Osteoblast (primary cell): ENCODE data around the gene EFHD2. TPM values are rescaled to one million over a fixed set of nuclear protein-coding genes. Genes with fewer than 3 reads are reported as not detected.

Source experiments
- DNase-seq: peaks from one replicate; pipeline ENCODE4 v3.0.0; 2011; ENCODE audit warnings: low spot score, mixed read lengths; ENCODE audit not compliant: insufficient read length; ENCODE audit errors: missing footprints
- H2AFZ ChIP-seq: 2 replicates; pipeline ENCODE4 v1.6.0; 2011; ENCODE audit warnings: mild to moderate bottlenecking, low read length
- H3K27ac ChIP-seq: 2 replicates; pipeline ENCODE4 v1.5.1; 2011; ENCODE audit warnings: mild to moderate bottlenecking, low read depth, low read length, moderate library complexity
- H3K27me3 ChIP-seq: 2 replicates; pipeline ENCODE4 v1.6.0; 2012; ENCODE audit warnings: mild to moderate bottlenecking, control low read depth, inconsistent platforms, low read length, moderate library complexity; ENCODE audit not compliant: insufficient read depth
- H3K36me3 ChIP-seq: 2 replicates; pipeline ENCODE4 v1.5.1; 2011; ENCODE audit warnings: mild to moderate bottlenecking, low read length, control low read depth, moderate library complexity; ENCODE audit not compliant: insufficient read depth
- H3K4me1 ChIP-seq: 2 replicates; pipeline ENCODE4 v1.5.1; 2011; ENCODE audit warnings: mild to moderate bottlenecking, low read length, control low read depth, moderate library complexity; ENCODE audit not compliant: insufficient read depth
- H3K4me2 ChIP-seq: 2 replicates; pipeline ENCODE4 v1.6.0; 2011; ENCODE audit warnings: mild to moderate bottlenecking, low read length; ENCODE audit not compliant: insufficient read depth
- H3K4me3 ChIP-seq: fragments of 200-600 bp; sonication (generic); 3 replicates; pipeline ENCODE4 v1.5.1; 2012; ENCODE audit warnings: mild to moderate bottlenecking, low read length, inconsistent platforms; ENCODE audit not compliant: insufficient read depth
- H3K79me2 ChIP-seq: 2 replicates; pipeline ENCODE4 v1.6.0; 2012; ENCODE audit warnings: mild to moderate bottlenecking, low read length, control low read depth, inconsistent platforms; ENCODE audit not compliant: insufficient read depth
- H3K9me3 ChIP-seq: 2 replicates; pipeline ENCODE4 v1.5.1; 2011; ENCODE audit warnings: low read depth, low read length, control low read depth
- H4K20me1 ChIP-seq: 2 replicates; pipeline ENCODE4 v1.6.0; 2012; ENCODE audit warnings: mild to moderate bottlenecking, low read length, control low read depth; ENCODE audit not compliant: insufficient read depth
- total RNA-seq: library from RNA; depleted of rRNA; stranded (reverse); fragments of >200 nt; gene quantifications from 2 replicates; pipeline ENCODE4 v1.2.3, GENCODE V29; 2012
- TF ChIP-seq, protein P1 (sequence below): IDR thresholded peaks from 2 replicates; pipeline ENCODE4 v1.5.1; 2011; ENCODE audit warnings: mild to moderate bottlenecking, low read depth, low read length, moderate library complexity; ENCODE audit errors: extremely low read depth

Gene EFHD2
- total RNA-seq, 1 donor, result 35.8 TPM

DNA sequence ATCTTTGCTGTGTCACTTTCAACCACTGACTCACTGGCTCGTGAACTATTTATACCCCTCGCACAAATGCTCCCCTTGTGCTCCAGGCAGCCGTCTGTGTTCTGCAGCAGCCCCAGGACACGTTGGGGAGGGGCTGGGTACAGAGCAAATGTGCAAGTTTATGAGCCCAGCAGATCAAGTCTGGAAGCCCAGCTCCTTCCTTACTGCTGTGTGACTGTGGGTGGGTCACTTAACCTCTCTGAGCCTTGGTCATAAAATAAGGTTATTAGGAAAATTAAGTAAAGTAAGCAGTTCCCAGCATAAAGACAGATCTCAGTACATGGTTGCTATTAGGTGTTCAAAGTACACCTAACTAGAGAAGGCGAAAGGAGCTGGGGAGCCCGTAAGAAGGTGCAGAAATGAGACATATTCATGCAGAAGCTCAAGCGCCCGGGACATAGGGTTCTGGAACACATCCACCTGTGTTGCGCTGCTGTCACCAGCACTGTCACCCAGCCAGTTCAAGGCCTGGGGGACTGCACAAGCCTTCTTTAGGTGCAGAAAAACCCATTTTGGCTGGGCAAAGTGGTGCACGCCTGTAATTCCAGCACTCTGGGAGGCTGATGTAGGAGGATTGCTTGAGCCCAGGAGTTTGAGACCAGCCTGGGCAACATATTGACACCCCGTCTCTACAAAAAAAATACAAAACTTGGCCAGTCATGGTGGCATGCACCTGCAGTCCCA lies 13.8 kb downstream of the EFHD2 start:
- TF ChIP-seq, protein P1, sequence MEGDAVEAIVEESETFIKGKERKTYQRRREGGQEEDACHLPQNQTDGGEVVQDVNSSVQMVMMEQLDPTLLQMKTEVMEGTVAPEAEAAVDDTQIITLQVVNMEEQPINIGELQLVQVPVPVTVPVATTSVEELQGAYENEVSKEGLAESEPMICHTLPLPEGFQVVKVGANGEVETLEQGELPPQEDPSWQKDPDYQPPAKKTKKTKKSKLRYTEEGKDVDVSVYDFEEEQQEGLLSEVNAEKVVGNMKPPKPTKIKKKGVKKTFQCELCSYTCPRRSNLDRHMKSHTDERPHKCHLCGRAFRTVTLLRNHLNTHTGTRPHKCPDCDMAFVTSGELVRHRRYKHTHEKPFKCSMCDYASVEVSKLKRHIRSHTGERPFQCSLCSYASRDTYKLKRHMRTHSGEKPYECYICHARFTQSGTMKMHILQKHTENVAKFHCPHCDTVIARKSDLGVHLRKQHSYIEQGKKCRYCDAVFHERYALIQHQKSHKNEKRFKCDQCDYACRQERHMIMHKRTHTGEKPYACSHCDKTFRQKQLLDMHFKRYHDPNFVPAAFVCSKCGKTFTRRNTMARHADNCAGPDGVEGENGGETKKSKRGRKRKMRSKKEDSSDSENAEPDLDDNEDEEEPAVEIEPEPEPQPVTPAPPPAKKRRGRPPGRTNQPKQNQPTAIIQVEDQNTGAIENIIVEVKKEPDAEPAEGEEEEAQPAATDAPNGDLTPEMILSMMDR, result no peak
- Histone ChIP-seq H3K9me3 (no peaks in the 10 kb centered on the region), H3K36me3 (peaks cover 9% of the 10 kb centered on the region), H4K20me1 (peaks cover 47% of the 10 kb centered on the region), H3K79me2 (peaks cover 72% of the 10 kb centered on the region), H3K4me3 (no peak overlapping the region), H3K4me1 (peaks cover 11% of the 10 kb centered on the region), H3K27ac (no peak overlapping the region), H3K4me2 (no peak overlapping the region), H2AFZ (no peak overlapping the region), H3K27me3 (no peaks in the 10 kb centered on the region)
- DNase-seq, result peak; percentile 79

DNA sequence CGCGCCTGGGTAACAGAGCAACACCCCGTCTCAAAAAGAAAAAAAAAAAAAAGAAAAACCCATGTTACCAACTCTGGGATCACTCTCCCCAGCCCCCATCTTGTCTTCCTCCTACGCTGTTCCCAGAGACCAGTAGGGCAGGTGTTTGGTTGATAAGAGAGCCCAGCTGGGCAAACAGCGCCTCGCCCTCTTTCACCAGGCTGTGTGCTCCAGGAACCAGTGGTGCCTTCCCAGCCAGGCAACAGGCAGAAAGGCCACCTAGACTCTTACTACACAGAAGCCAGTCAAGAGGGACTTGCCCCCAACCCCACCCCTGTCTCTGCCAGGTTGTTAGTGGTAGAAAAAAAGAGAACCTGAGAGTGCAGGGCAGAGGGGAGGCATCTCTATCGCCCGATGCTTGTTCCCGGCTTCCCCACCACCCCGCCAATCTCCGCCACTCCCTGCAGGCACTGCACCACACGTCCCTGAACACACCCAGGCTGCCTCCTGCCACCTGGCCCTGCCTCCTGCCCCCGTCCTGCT lies 14.5 kb downstream of the EFHD2 start:
- Histone ChIP-seq H3K4me2 (no peak overlapping the region), H3K36me3 (peaks cover 9% of the 10 kb centered on the region), H3K4me3 (no peak overlapping the region), H3K4me1 (peaks cover 6% of the 10 kb centered on the region), H2AFZ (no peak overlapping the region), H3K9me3 (no peaks in the 10 kb centered on the region), H3K79me2 (peaks cover 65% of the 10 kb centered on the region), H3K27me3 (no peaks in the 10 kb centered on the region), H4K20me1 (peaks cover 42% of the 10 kb centered on the region), H3K27ac (no peak overlapping the region)
- TF ChIP-seq, protein P1, result no peak
- DNase-seq, result peak; percentile 59

DNA sequence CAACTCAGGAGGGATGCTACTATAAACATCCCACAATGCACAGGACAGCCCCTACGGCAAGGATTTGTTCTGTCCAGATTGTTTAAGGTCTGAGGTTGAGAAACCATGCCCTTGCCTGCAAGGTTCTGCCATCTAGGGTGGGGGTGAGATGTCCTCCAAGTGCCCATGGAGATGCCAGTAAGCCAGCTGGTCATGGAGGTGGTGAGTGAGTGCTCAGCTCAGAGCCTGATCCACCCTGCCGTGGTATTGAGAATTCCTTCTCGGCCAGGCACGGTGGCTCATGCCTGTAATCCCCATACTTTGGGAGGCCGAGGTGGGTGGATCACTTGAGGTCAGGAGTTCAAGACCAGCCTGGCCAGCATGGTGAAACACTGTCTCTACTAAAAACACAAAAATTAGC lies 15.3 kb downstream of the EFHD2 start:
- DNase-seq, result peak; percentile 72
- H3K4me3 ChIP-seq, result no peak overlapping the region
- H3K79me2 ChIP-seq, result peaks cover 57% of the 10 kb centered on the region
- no peak overlapping the region for H3K4me2 ChIP-seq
- no peaks in the 10 kb centered on the region for H3K27me3 ChIP-seq
- no peaks in the 10 kb centered on the region for H3K9me3 ChIP-seq
- H2AFZ ChIP-seq, result no peak overlapping the region
- H4K20me1 ChIP-seq, result peaks cover 35% of the 10 kb centered on the region
- H3K36me3 ChIP-seq, result peaks cover 9% of the 10 kb centered on the region
- TF ChIP-seq, protein P1, result no peak
- no peak overlapping the region for H3K27ac ChIP-seq
- H3K4me1 ChIP-seq, result peaks cover 12% of the 10 kb centered on the region

DNA sequence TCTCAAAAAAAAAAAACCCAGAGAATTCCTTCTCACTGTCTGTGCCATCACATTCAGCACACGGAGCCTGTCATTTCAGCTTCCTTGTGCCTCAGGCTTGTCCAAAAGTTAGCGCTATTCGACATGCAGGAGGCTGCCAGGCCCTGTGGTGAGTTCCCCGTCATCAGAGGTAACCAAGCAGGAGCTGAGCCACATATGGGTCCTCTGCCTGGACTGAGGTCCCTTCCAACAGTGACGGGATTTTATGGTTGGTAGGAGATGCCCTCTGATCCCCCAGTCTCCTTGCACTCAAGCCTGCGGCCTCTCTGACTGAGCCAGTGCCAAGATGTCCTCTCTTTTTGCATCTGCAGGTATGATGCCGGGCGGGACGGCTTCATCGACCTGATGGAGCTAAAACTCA lies 15.8 kb downstream of the EFHD2 start:
- H3K4me1 ChIP-seq, result peaks cover 15% of the 10 kb centered on the region
- TF ChIP-seq, protein P1, result no peak

More for the DNA sequence above, 15.8 kb downstream of the EFHD2 start:
- Histone ChIP-seq H3K27ac (peak overlapping the region; percentile 33), H3K79me2 (peaks cover 52% of the 10 kb centered on the region), H3K36me3 (peaks cover 12% of the 10 kb centered on the region), H3K4me2 (no peak overlapping the region), H3K9me3 (no peaks in the 10 kb centered on the region), H3K4me3 (no peak overlapping the region), H3K27me3 (no peaks in the 10 kb centered on the region), H2AFZ (no peak overlapping the region), H4K20me1 (peaks cover 33% of the 10 kb centered on the region)
- peak; percentile 1 for DNase-seq
